Bronchial epithelial cell (primary cell): ENCODE measurements around the gene ACER1. TPM values are rescaled to one million over a fixed set of nuclear protein-coding genes. Genes with fewer than 3 reads are reported as not detected.

Source experiments
- DNase-seq: peaks from one replicate; pipeline ENCODE4 v3.0.0-alpha.2; 2010; ENCODE audit warnings: low read depth
- FAIRE-seq: peaks from 2 replicates; lab custom pipeline; 2011; peaks lifted over from hg19 to GRCh38; lab: Jason Lieb, UNC
- H3K27me3 ChIP-seq: 2 replicates; pipeline ENCODE4 v1.5.1; 2011; ENCODE audit warnings: low read length; ENCODE audit not compliant: control insufficient read depth, insufficient read depth
- H3K36me3 ChIP-seq: 2 replicates; pipeline ENCODE4 v1.5.1; 2011; ENCODE audit warnings: low read length; ENCODE audit not compliant: control insufficient read depth, insufficient read depth
- H3K4me3 ChIP-seq: 2 replicates; pipeline ENCODE4 v1.5.1; 2011; ENCODE audit warnings: mild to moderate bottlenecking, low read depth, low read length, control low read depth
- total RNA-seq: library from RNA; depleted of rRNA; stranded (reverse); fragments of >200 nt; gene quantifications from 2 replicates; pipeline ENCODE4 v1.2.1, GENCODE V29; 2014
- TF ChIP-seq, protein P1 (sequence below): IDR thresholded peaks from 2 replicates; pipeline ENCODE4 v1.5.1; 2011; ENCODE audit warnings: mild to moderate bottlenecking, moderate library complexity, low read length, control low read depth, inconsistent platforms; ENCODE audit not compliant: insufficient read depth, severe bottlenecking

Gene ACER1
- total RNA-seq, 1 donor from 2014 or later: not detected

DNA sequence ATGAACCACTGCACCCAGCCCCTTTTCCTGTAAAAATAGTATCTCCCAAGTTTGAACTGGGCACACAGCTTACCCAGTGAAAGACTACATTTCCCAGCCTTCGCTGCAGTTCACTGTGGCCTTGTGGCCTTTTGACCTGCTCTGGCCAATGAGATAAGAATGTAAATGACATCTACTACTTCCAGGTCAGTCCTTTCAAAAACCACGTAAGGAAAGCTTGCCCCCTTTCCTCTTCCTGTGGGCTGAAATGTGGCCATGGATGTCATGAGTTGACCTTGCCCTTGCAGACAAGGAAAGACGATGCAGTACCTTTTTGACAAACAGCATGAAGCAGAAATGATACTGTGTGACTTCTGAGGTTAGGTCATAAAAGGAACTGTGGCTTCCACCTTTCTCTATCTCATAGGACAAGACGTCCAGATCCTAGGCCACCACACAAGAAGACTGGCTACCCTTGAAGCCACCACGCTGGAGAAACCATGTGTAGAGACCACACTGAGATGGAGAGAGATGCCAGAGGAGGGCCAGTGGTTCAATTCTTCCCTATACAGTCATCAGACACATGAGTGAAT, 19.9 kb downstream of the ACER1 start:
- FAIRE-seq: no peak
- TF ChIP-seq, protein P1, sequence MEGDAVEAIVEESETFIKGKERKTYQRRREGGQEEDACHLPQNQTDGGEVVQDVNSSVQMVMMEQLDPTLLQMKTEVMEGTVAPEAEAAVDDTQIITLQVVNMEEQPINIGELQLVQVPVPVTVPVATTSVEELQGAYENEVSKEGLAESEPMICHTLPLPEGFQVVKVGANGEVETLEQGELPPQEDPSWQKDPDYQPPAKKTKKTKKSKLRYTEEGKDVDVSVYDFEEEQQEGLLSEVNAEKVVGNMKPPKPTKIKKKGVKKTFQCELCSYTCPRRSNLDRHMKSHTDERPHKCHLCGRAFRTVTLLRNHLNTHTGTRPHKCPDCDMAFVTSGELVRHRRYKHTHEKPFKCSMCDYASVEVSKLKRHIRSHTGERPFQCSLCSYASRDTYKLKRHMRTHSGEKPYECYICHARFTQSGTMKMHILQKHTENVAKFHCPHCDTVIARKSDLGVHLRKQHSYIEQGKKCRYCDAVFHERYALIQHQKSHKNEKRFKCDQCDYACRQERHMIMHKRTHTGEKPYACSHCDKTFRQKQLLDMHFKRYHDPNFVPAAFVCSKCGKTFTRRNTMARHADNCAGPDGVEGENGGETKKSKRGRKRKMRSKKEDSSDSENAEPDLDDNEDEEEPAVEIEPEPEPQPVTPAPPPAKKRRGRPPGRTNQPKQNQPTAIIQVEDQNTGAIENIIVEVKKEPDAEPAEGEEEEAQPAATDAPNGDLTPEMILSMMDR: no peak
- no peak for DNase-seq
- Histone ChIP-seq H3K27me3 (no peaks in the 10 kb centered on the region), H3K36me3 (no peaks in the 10 kb centered on the region), H3K4me3 (no peak overlapping the region)

GRCh38 chr19:6312018-6312417, 21.4 kb downstream of the ACER1 start:
- FAIRE-seq: no peak
- H3K4me3 ChIP-seq: no peak overlapping the region
- H3K27me3 ChIP-seq: no peaks in the 10 kb centered on the region
- TF ChIP-seq, protein P1: no peak
- no peak for DNase-seq
- H3K36me3 ChIP-seq: no peaks in the 10 kb centered on the region

GRCh38 chr19:6298413-6298812, 35.0 kb downstream of the ACER1 start:
- Histone ChIP-seq H3K27me3 (no peaks in the 10 kb centered on the region), H3K4me3 (no peak overlapping the region), H3K36me3 (no peaks in the 10 kb centered on the region)
- FAIRE-seq: no peak
- TF ChIP-seq, protein P1: no peak
- DNase-seq: no peak

DNA sequence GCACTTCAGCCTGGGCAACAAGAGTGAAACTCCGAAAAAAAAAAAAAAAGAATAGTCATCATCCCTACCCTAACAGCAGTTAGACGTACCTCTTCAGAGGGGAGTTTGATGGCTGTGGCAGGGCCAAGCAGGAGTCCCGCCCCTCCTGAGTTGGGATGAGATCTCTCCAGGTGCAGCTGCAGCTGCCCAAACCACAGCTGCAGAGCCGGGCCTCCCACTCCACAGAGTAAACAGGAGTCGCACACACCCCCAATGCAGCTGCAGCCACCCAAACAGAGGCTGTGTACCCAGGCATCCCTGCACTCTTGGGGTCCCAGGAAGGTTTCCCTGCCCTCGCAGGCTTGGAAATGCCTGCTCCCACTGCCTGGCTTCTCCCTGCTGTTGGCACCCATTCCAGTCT, 36.2 kb downstream of the ACER1 start:
- Histone ChIP-seq H3K27me3 (no peaks in the 10 kb centered on the region), H3K4me3 (no peak overlapping the region), H3K36me3 (no peaks in the 10 kb centered on the region)
- no peak for DNase-seq
- TF ChIP-seq, protein P1: no peak
- FAIRE-seq: no peak

DNA sequence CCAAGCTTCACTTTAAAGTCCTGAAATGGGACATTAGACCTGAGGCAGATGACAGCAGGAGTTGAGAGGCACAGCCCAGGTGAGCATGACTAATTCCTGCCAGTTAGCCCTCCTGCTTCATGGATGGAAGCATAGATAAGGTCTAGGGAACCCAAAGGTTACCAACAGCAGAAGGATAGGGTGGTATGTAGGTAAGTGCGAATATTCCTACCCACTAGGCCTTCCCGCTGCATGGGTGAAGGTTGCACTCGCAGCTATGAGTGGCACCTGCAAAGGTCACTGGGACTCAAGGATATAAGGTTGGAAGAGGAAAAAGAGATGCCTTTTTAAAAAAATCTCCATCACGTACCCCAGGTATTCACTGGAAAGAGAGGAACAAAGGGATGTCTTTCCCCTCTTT, 41.4 kb downstream of the ACER1 start:
- DNase-seq (no peak), FAIRE-seq (no peak)
- TF ChIP-seq, protein P1: no peak
- no peaks in the 10 kb centered on the region for H3K27me3 ChIP-seq
- no peaks in the 10 kb centered on the region for H3K36me3 ChIP-seq
- H3K4me3 ChIP-seq: no peak overlapping the region

GRCh38 chr19:6288737-6289136, 44.7 kb downstream of the ACER1 start:
- TF ChIP-seq, protein P1: no peak
- Histone ChIP-seq H3K27me3 (no peaks in the 10 kb centered on the region), H3K36me3 (no peaks in the 10 kb centered on the region), H3K4me3 (no peak overlapping the region)
- DNase-seq (no peak), FAIRE-seq (no peak)
